Glutamatergic neuron (in vitro differentiated cells): Measurements from ENCODE around the gene FIS1. TPM values are rescaled to one million over a fixed set of nuclear protein-coding genes. Genes with fewer than 3 reads are reported as not detected.
"Not testable (repeated sequence)": the region's sequence is repeated elsewhere in the genome, so short reads cannot be mapped to it uniquely, and the experiment has no call there.

ENCODE experiments used
- DNase-seq: peaks from one replicate; pipeline ENCODE4 v3.0.0; 2022
- H3K27ac Mint-ChIP-seq: one replicate; pipeline ENCODE4 v1.8.0; 2020; ENCODE audit warnings: mild to moderate bottlenecking, mixed read lengths, inconsistent platforms; ENCODE audit not compliant: unreplicated experiment
- H3K27me3 Mint-ChIP-seq: one replicate; pipeline ENCODE4 v1.8.0; 2020; ENCODE audit warnings: mild to moderate bottlenecking, moderate library complexity, mixed read lengths, inconsistent platforms; ENCODE audit not compliant: unreplicated experiment
- H3K36me3 Mint-ChIP-seq: one replicate; pipeline ENCODE4 v1.8.0; 2020; ENCODE audit warnings: mild to moderate bottlenecking, mixed read lengths, inconsistent platforms; ENCODE audit not compliant: unreplicated experiment
- H3K4me1 Mint-ChIP-seq: one replicate; pipeline ENCODE4 v1.8.0; 2020; ENCODE audit warnings: mild to moderate bottlenecking, low read depth, mixed read lengths, inconsistent platforms; ENCODE audit not compliant: unreplicated experiment
- H3K4me3 Mint-ChIP-seq: one replicate; pipeline ENCODE4 v1.8.0; 2020; ENCODE audit warnings: mild to moderate bottlenecking, mixed read lengths, inconsistent platforms; ENCODE audit not compliant: unreplicated experiment
- H3K9me3 Mint-ChIP-seq: one replicate; pipeline ENCODE4 v1.8.0; 2020; ENCODE audit warnings: mild to moderate bottlenecking, moderate library complexity, mixed read lengths, inconsistent platforms; ENCODE audit not compliant: unreplicated experiment
- CTCF ChIP-seq: fragments of 200-600 bp; sonication (generic); IDR thresholded peaks from one replicate; pipeline ENCODE4 v1.5.0; 2021; ENCODE audit not compliant: partially characterized antibody, unreplicated experiment
- long read RNA-seq: library from polyadenylated mRNA; unstranded; transcript quantifications from one replicate; pipeline ENCODE4 v2.0.0, GENCODE V29; 2020; ENCODE audit not compliant: unreplicated experiment
- total RNA-seq: library from RNA; stranded (reverse); fragmentation: NEBNext Ultra II Directional; extraction: Animal tissue kit (Norgen Biotek cat#: 25700); gene quantifications from one replicate; pipeline ENCODE4 v1.2.1, GENCODE V29; 2021; ENCODE audit not compliant: unreplicated experiment

Gene FIS1
- 128 TPM for total RNA-seq
- long read RNA-seq, transcript FIS1-201 (5 exons, 734 nt): major isoform, 112 of 137 reads
- long read RNA-seq, transcript FIS1-207 (4 exons, 915 nt): minor isoform, 10 of 137 reads
- long read RNA-seq, partial matches to known transcripts: 2 of 137 reads
- long read RNA-seq, other reads (novel, unspliced or antisense): 7 of 137 reads

GRCh38 chr7:101244375-101245146 is at the start of gene FIS1:
Gene FIS1 (minus strand): TSS chr7:101245081. CDS start chr7:101245004, 77 bp downstream.
- peak within 1 kb of the TSS; percentile 93 for H3K27ac Mint-ChIP-seq
- peak; percentile 90 for TF ChIP-seq CTCF
- peak; percentile 97 for DNase-seq
- H3K4me3 Mint-ChIP-seq: peak within 1 kb of the TSS; percentile 98
- H3K4me1 Mint-ChIP-seq: peaks cover 6% of the 10 kb centered on the region
- peaks cover 5% of the 10 kb centered on the region for H3K27me3 Mint-ChIP-seq
- no peaks in the 10 kb centered on the region for H3K36me3 Mint-ChIP-seq
- peaks cover 5% of the 10 kb centered on the region for H3K9me3 Mint-ChIP-seq

- Mint-ChIP-seq H3K27ac (no peak overlapping the region), H3K9me3 (no peaks in the 10 kb centered on the region), H3K27me3 (peaks cover 9% of the 10 kb centered on the region), H3K36me3 (peaks cover 5% of the 10 kb centered on the region), H3K4me1 (no peaks in the 10 kb centered on the region), H3K4me3 (no peak overlapping the region)
- no peak for TF ChIP-seq CTCF
- DNase-seq: no peak
Measured at GRCh38 chr7:101294039-101294831, 49.4 kb upstream of the FIS1 start.

GRCh38 chr7:101293069-101294021 is 48.5 kb upstream of the FIS1 start:
- DNase-seq, H3K27ac Mint-ChIP-seq, H3K27me3 Mint-ChIP-seq, H3K36me3 Mint-ChIP-seq, H3K4me3 Mint-ChIP-seq, H3K4me1 Mint-ChIP-seq, H3K9me3 Mint-ChIP-seq: not testable (repeated sequence)

GRCh38 chr7:101292566-101292965 is 47.7 kb upstream of the FIS1 start:
- H3K27me3 Mint-ChIP-seq, H3K4me1 Mint-ChIP-seq, H3K27ac Mint-ChIP-seq, DNase-seq, H3K36me3 Mint-ChIP-seq, H3K9me3 Mint-ChIP-seq, H3K4me3 Mint-ChIP-seq: not testable (repeated sequence)

- not testable (repeated sequence) for H3K9me3 Mint-ChIP-seq, H3K27me3 Mint-ChIP-seq, H3K27ac Mint-ChIP-seq, H3K36me3 Mint-ChIP-seq, H3K4me1 Mint-ChIP-seq, H3K4me3 Mint-ChIP-seq
- peak; percentile 78 for DNase-seq
- TF ChIP-seq CTCF: peak; percentile 86
Measured at GRCh38 chr7:101290186-101291037, 45.5 kb upstream of the FIS1 start.

- DNase-seq, H3K36me3 Mint-ChIP-seq, H3K4me1 Mint-ChIP-seq, H3K27me3 Mint-ChIP-seq, H3K4me3 Mint-ChIP-seq, H3K27ac Mint-ChIP-seq, H3K9me3 Mint-ChIP-seq: not testable (repeated sequence)
Measured at GRCh38 chr7:101289687-101290086, 44.8 kb upstream of the FIS1 start.
